GM12878 (cell line): ENCODE measurements around the gene TBPL2. TPM values are rescaled to one million over a fixed set of nuclear protein-coding genes. Genes with fewer than 3 reads are reported as not detected.

ENCODE experiments used
- ATAC-seq: fragments of 200-7000 bp; cut with Tn5 transposase; 3 replicates; pipeline ENCODE4 v1.9.1; 2020; ENCODE audit warnings: mild to moderate bottlenecking, moderate library complexity
- BruUV-seq: library from RNA; stranded (reverse); fragments of 400-500 nt; replicated peaks from 2 replicates; lab custom pipeline; 2021; lab: Mats Ljungman, UMichigan
- CTCF ChIA-PET: fragments of 300-600 bp; sonication (Branson Sonifier 250); formaldehyde crosslinking; extraction: SDS; loops from one replicate; lab custom pipeline; 2021; ENCODE audit warnings: inconsistent platforms; lab: Yijun Ruan, JAX
- POLR2A ChIA-PET: fragments of 350-600 bp; formaldehyde crosslinking; extraction: SDS; loops from one replicate; lab custom pipeline; 2021; ENCODE audit warnings: inconsistent platforms; lab: Charles Lee
- RAD21 ChIA-PET: fragments of 300-600 bp; sonication (Branson Sonifier 250); formaldehyde crosslinking; loops from one replicate; lab custom pipeline; 2023; ENCODE audit warnings: antibody characterized with exemption; ENCODE audit not compliant: unreplicated experiment; lab: Charles Lee
- SMC1A ChIA-PET: fragments of 300-600 bp; sonication (Branson Sonifier 250); formaldehyde crosslinking; loops from one replicate; lab custom pipeline; 2023; ENCODE audit not compliant: unreplicated experiment, uncharacterized antibody; lab: Charles Lee
- DNase-seq: peaks from one replicate; pipeline ENCODE4 v3.0.0-alpha.2; 2011; ENCODE audit warnings: low read depth, low spot score
- FAIRE-seq: peaks from 3 replicates; lab custom pipeline; 2011; peaks lifted over from hg19 to GRCh38; lab: Jason Lieb, UNC
- H2AFZ ChIP-seq: 2 replicates; pipeline ENCODE4 v1.6.0; 2011; ENCODE audit warnings: low read depth, low read length, control low read depth; ENCODE audit not compliant: control insufficient read depth
- H3K27ac ChIP-seq: 2 replicates; pipeline ENCODE4 v1.5.1; 2011; ENCODE audit warnings: control low read depth; ENCODE audit not compliant: control insufficient read depth, insufficient read depth
- H3K27me3 ChIP-seq, 2 experiments: replicated peaks in 1 of 2; 2 replicates each; pipeline versions ENCODE4 v1.6.0 to v1.6.1; 2011; ENCODE audit warnings: low read length in 1 of 2; ENCODE audit not compliant: control insufficient read depth in 2 of 2, insufficient read depth in 2 of 2
- H3K36me3 ChIP-seq, 2 experiments: 2 replicates each; pipeline ENCODE4 v1.5.1; 2011; ENCODE audit warnings: low read length in 1 of 2; ENCODE audit not compliant: control insufficient read depth in 2 of 2, insufficient read depth in 2 of 2
- H3K4me1 ChIP-seq: 2 replicates; pipeline ENCODE4 v1.6.1; 2011; ENCODE audit warnings: mild to moderate bottlenecking, low read length, moderate library complexity, mixed read lengths; ENCODE audit not compliant: control insufficient read depth, insufficient read depth
- H3K4me2 ChIP-seq: 2 replicates; pipeline ENCODE4 v1.6.0; 2011; ENCODE audit warnings: control low read depth; ENCODE audit not compliant: control insufficient read depth, insufficient read depth
- H3K4me3 ChIP-seq: fragments of 200-600 bp; sonication (generic); 2 replicates; pipeline ENCODE4 v1.5.1; 2016
- H3K79me2 ChIP-seq: 2 replicates; pipeline ENCODE4 v1.6.0; 2011; ENCODE audit warnings: low read length; ENCODE audit not compliant: control insufficient read depth, insufficient read depth
- H3K9ac ChIP-seq: 2 replicates; pipeline ENCODE4 v1.8.0; 2011; ENCODE audit warnings: low read length, control low read depth, mixed read lengths; ENCODE audit not compliant: control insufficient read depth, insufficient read depth
- H3K9me3 ChIP-seq: replicated peaks from 3 replicates; pipeline ENCODE4 v1.5.1; 2011; ENCODE audit warnings: mild to moderate bottlenecking, low read length; ENCODE audit not compliant: control insufficient read depth, insufficient read depth
- H4K20me1 ChIP-seq: 2 replicates; pipeline ENCODE4 v1.6.0; 2011; ENCODE audit not compliant: control insufficient read depth, insufficient read depth
- ASH2L ChIP-seq: fragments of 300-600, 200-600 bp; sonication (generic); IDR thresholded peaks from 2 replicates; pipeline ENCODE4 v1.6.1; 2017; ENCODE audit warnings: low read depth, mild to moderate bottlenecking, borderline replicate concordance
- BCLAF1 ChIP-seq: fragments of 450-650 bp; IDR thresholded peaks from 2 replicates; pipeline ENCODE4 v1.6.1; 2017; ENCODE audit warnings: antibody characterized with exemption, mild to moderate bottlenecking, moderate library complexity
- EZH2 ChIP-seq: IDR thresholded peaks from 2 replicates; pipeline ENCODE4 v1.6.1; 2012; ENCODE audit warnings: low read depth, mild to moderate bottlenecking, control low read depth, inconsistent platforms, low read length, borderline replicate concordance; ENCODE audit not compliant: control insufficient read depth
- IRF3 ChIP-seq: fragments of 450-650 bp; IDR thresholded peaks from 2 replicates; pipeline ENCODE4 v1.6.1; 2014; ENCODE audit warnings: mild to moderate bottlenecking
- IRF4 ChIP-seq: IDR thresholded peaks from 2 replicates; pipeline ENCODE4 v1.6.1; 2011; ENCODE audit warnings: low read depth, low read length
- MYC ChIP-seq: IDR thresholded peaks from 2 replicates; pipeline ENCODE4 v1.6.1; 2011; ENCODE audit warnings: mild to moderate bottlenecking, low read length, moderate library complexity, inconsistent platforms; ENCODE audit not compliant: insufficient read depth, insufficient replicate concordance, insufficient read length, severe bottlenecking
- NFYA ChIP-seq: IDR thresholded peaks from 2 replicates; pipeline ENCODE4 v1.6.1; 2011; ENCODE audit warnings: low read depth, mild to moderate bottlenecking, low read length, improper control_type of control experiment, borderline replicate concordance
- NR2F1 ChIP-seq: fragments of 450-650 bp; conservative IDR thresholded peaks from 2 replicates; pipeline ENCODE4 v1.6.1; 2017; ENCODE audit warnings: mild to moderate bottlenecking
- SREBF1 ChIP-seq: IDR thresholded peaks from 2 replicates; pipeline ENCODE4 v1.6.1; 2012; ENCODE audit warnings: mild to moderate bottlenecking, low read length
- STAT1 ChIP-seq: fragments of 450-650 bp; conservative IDR thresholded peaks from 2 replicates; pipeline ENCODE4 v1.6.1; 2014; ENCODE audit warnings: antibody characterized with exemption, mild to moderate bottlenecking
- STAT3 ChIP-seq: IDR thresholded peaks from 2 replicates; pipeline ENCODE4 v1.6.1; 2011; ENCODE audit warnings: low read depth, low read length, improper control_type of control experiment
- TBL1XR1 ChIP-seq: IDR thresholded peaks from 2 replicates; pipeline ENCODE4 v1.6.1; 2012; ENCODE audit warnings: low read depth, low read length, improper control_type of control experiment
- ZBTB33 ChIP-seq: fragments of 450-650 bp; IDR thresholded peaks from 2 replicates; pipeline ENCODE4 v1.6.1; 2017; ENCODE audit warnings: mild to moderate bottlenecking
- ZNF622 ChIP-seq: fragments of 450-650 bp; IDR thresholded peaks from 2 replicates; pipeline ENCODE4 v1.6.1; 2017; ENCODE audit warnings: mild to moderate bottlenecking, inconsistent platforms
- ZZZ3 ChIP-seq: IDR thresholded peaks from 2 replicates; pipeline ENCODE4 v1.6.1; 2011; ENCODE audit warnings: low read depth; ENCODE audit not compliant: control insufficient read depth, insufficient read length
- WGBS: methylation state at CpG from one replicate; pipeline ENCODE4 v1.1.6; 2016; ENCODE audit warnings: low lambda C conversion rate; ENCODE audit not compliant: insufficient replicate concordance, insufficient coverage; ENCODE audit errors: missing lambda C conversion rate; 5-methylcytosine and 5-hydroxymethylcytosine counted together
- in situ Hi-C: fragments of 300-500 bp; cut with MboI; formaldehyde crosslinking; loops from 9 replicates; pipeline ENCODE4 v1.14.3; 2018; ENCODE audit warnings: mixed read lengths
- intact Hi-C: fragments of 100-400 bp; cut with micrococcal nuclease; formaldehyde crosslinking; loops from one replicate; pipeline ENCODE4 v1.14.2; 2022; ENCODE audit not compliant: unreplicated experiment
- polyA plus RNA-seq, 11 experiments: library from polyadenylated mRNA; depleted of rRNA in 4 of 11; unstranded in 6 of 11; stranded (reverse) in 5 of 11; fragments of >200 nt; fragmentation: Nextera tagmentation in 4 of 11; fragmentation: Illumina TruSeq in 1 of 11; extraction: Ambion mirVana in 4 of 11; extraction: Trizol in 1 of 11; gene quantifications; 1 replicate in 1 of 11; 2 replicates in 10 of 11; pipeline versions ENCODE4 v1.2.1 to v1.2.3, GENCODE V29; 2011 to 2016; ENCODE audit warnings: inconsistent platforms in 2 of 11, missing spikeins in 2 of 11, low read depth in 1 of 11
- total RNA-seq, 4 experiments: library from RNA; depleted of rRNA in 3 of 4; stranded (reverse); fragments of >200 nt in 3 of 4; fragmentation: Illumina TruSeq in 1 of 4; extraction: Trizol in 1 of 4; gene quantifications; 2 replicates each; pipeline versions ENCODE4 v1.2.1 to v1.2.3, GENCODE V29; 2013 to 2021

TBPL2 gene
- total and polyA plus RNA-seq, 10 of the 15 experiments (the other 5 are each of a cell fraction or from before 2014, with no cell fraction given), result 0.41 TPM; not detected in 9

GRCh38 chr14:55398679-55399078 lies 41.7 kb downstream of the TBPL2 start (continued):
- TF ChIP-seq IRF4, result no peak
- TF ChIP-seq MYC, result no peak
- no peak for TF ChIP-seq NR2F1

GRCh38 chr14:55389330-55389729 lies 51.1 kb downstream of the TBPL2 start:
- intact Hi-C loops, result no loop called here
- no peak for TF ChIP-seq STAT1
- TF ChIP-seq BCLAF1, result no peak
- TF ChIP-seq IRF3, result no peak
- TF ChIP-seq NFYA, result no peak
- TF ChIP-seq ZBTB33, result no peak
- TF ChIP-seq ZNF622, result no peak
- TF ChIP-seq TBL1XR1, result no peak
- TF ChIP-seq ASH2L, result no peak
- no peak for TF ChIP-seq ZZZ3
- no peak for TF ChIP-seq STAT3
- no peak for TF ChIP-seq EZH2
- TF ChIP-seq SREBF1, result no peak

More at GRCh38 chr14:55389330-55389729, 51.1 kb downstream of the TBPL2 start:
- Histone ChIP-seq H3K9me3 (no peaks in the 10 kb centered on the region), H3K4me2 (no peak overlapping the region), H3K4me3 (no peak overlapping the region), H4K20me1 (no peaks in the 10 kb centered on the region), H3K9ac (no peak overlapping the region), H2AFZ (no peak overlapping the region), H3K36me3 (peaks cover 2 to 7% of the 10 kb centered on the region in 2 experiments; a peak in 3 of 4 replicates), H3K4me1 (no peaks in the 10 kb centered on the region), H3K27me3 (no peaks in the 10 kb centered on the region), H3K27ac (no peak overlapping the region), H3K79me2 (no peaks in the 10 kb centered on the region)
- POLR2A ChIA-PET, result interaction anchor here (0.8 kb wide), 1 partner anchor 39 kb away, joined by 3 read pairs; no protein-coding TSS in a partner anchor
- CTCF ChIA-PET, result interaction anchor here (0.6 to 1.2 kb wide), 2 partner anchors 37 to 119 kb away, joined by 3 to 6 read pairs; partner anchors contain the start of gene FBXO34
- DNase-seq (no peak), ATAC-seq (no peak), FAIRE-seq (no peak)
- RAD21 ChIA-PET, result no interaction called here
- 98% methylated on average over 4 of the region's 4 CpGs for WGBS
- SMC1A ChIA-PET, result interaction anchor here (2.2 kb wide), 1 partner anchor 14 kb away, joined by 6 read pairs; no protein-coding TSS in a partner anchor
- in situ Hi-C loops, result no loop called here
- BruUV-seq, result no TSS peak
